Erythroblast (primary cell): ENCODE results near the gene ACACB.

Experiments
- GATA1 ChIP-seq: IDR thresholded peaks from 2 replicates; pipeline ENCODE4 v1.6.1; 2011; ENCODE audit warnings: low read depth, mild to moderate bottlenecking, control low read depth, low read length, moderate library complexity
- POLR2A ChIP-seq: IDR thresholded peaks from 2 replicates; pipeline ENCODE4 v1.6.1; 2011; ENCODE audit warnings: mild to moderate bottlenecking, low read length

DNA sequence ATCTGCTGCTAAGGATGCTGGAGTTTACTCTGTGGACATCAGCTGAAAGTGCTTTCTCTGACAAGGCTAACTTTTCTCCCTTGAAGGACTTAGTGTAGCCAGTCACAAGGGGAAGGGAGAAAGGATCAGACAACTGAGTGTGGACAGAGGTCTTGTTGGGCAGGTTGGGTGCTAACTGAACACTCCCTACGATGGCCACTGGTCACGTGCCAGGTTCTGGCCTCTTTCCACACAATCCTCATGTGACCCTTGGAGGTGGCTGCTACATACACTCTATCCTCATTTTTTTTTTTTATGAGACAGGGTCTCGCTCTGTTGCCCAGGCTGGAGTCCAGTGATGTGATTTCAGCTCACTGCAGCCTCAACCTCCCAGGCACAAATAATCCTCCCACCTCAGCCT, 153.0 kb downstream of the ACACB start:
- TF ChIP-seq POLR2A (no peak), GATA1 (no peak)
